HG03575 (cell line): ENCODE data around the gene FAM76B.
"Not testable (repeated sequence)": the region's sequence is repeated elsewhere in the genome, so short reads cannot be mapped to it uniquely, and the experiment has no call there.

Experiments
- ATAC-seq: cut with Tn5 transposase; IDR thresholded peaks from one replicate; pipeline ENCODE4 v1.9.1; 2021; ENCODE audit not compliant: unreplicated experiment, insufficient number of reproducible peaks, low FRiP score; ENCODE audit errors: extremely low read depth

The FAM76B gene

GRCh38 chr11:95789506-95790122, at the start of gene FAM76B:
Gene FAM76B, minus strand, starts transcription at chr11:95789782. Its CDS starts 304 bp downstream, at chr11:95789478.
- peak; percentile 46 for ATAC-seq

GRCh38 chr11:95835768-95836488, 46.3 kb upstream of the FAM76B start:
- peak; percentile 89 for ATAC-seq

- no peak for ATAC-seq
Measured at GRCh38 chr11:95835351-95835750, 45.8 kb upstream of the FAM76B start.

GRCh38 chr11:95833378-95833777, 43.8 kb upstream of the FAM76B start:
- ATAC-seq, result no peak

- ATAC-seq, result no peak
Measured at GRCh38 chr11:95832763-95833162, 43.2 kb upstream of the FAM76B start.

GRCh38 chr11:95831198-95831883, 41.8 kb upstream of the FAM76B start:
- ATAC-seq, result no peak

- no peak for ATAC-seq
Measured at GRCh38 chr11:95829580-95830259, 40.1 kb upstream of the FAM76B start.

GRCh38 chr11:95827696-95828095, 38.1 kb upstream of the FAM76B start:
- ATAC-seq, result no peak

GRCh38 chr11:95821640-95822039, 32.1 kb upstream of the FAM76B start:
- no peak for ATAC-seq

GRCh38 chr11:95816037-95816436, 26.5 kb upstream of the FAM76B start:
- ATAC-seq, result no peak

- not testable (repeated sequence) for ATAC-seq
Measured at GRCh38 chr11:95811052-95811451, 21.5 kb upstream of the FAM76B start.

- ATAC-seq, result not testable (repeated sequence)
Measured at GRCh38 chr11:95806464-95806863, 16.9 kb upstream of the FAM76B start.

- no peak for ATAC-seq
Measured at GRCh38 chr11:95805869-95806268, 16.3 kb upstream of the FAM76B start.

GRCh38 chr11:95803973-95804372, 14.4 kb upstream of the FAM76B start:
- no peak for ATAC-seq

- ATAC-seq, result no peak
Measured at GRCh38 chr11:95802806-95803205, 13.2 kb upstream of the FAM76B start.

- no peak for ATAC-seq
Measured at GRCh38 chr11:95800438-95800837, 10.9 kb upstream of the FAM76B start.

GRCh38 chr11:95799546-95799945, 10.0 kb upstream of the FAM76B start:
- ATAC-seq, result no peak

GRCh38 chr11:95796501-95796900, 6.9 kb upstream of the FAM76B start:
- ATAC-seq, result no peak

GRCh38 chr11:95795627-95796295, 6.2 kb upstream of the FAM76B start:
- no peak for ATAC-seq
